K562 (cell line): Measurements from ENCODE around the gene LACC1. TPM values are rescaled to one million over a fixed set of nuclear protein-coding genes. Genes with fewer than 3 reads are reported as not detected.

ENCODE experiments used
- ESRRA ChIP-seq: fragments of 450-650 bp; IDR thresholded peaks from 2 replicates; pipeline ENCODE4 v1.6.1; 2014; ENCODE audit warnings: low read depth, mild to moderate bottlenecking, moderate library complexity, borderline replicate concordance
- ZNF140 ChIP-seq: fragments of 250-450 bp; sonication (Bioruptor Pico); IDR thresholded peaks from 2 replicates; pipeline ENCODE4 v1.8.0; 2021; ENCODE audit warnings: moderate library complexity, mild to moderate bottlenecking, inconsistent platforms
- ZNF551 ChIP-seq: fragments of 250-450 bp; sonication (Bioruptor Pico); IDR thresholded peaks from 2 replicates; pipeline ENCODE4 v1.5.0; 2021; ENCODE audit warnings: mild to moderate bottlenecking, moderate library complexity
- polyA plus RNA-seq, 8 experiments: library from polyadenylated mRNA; depleted of rRNA in 4 of 8; stranded (reverse) in 5 of 8; unstranded in 3 of 8; fragments of >200 nt; fragmentation: Nextera tagmentation in 2 of 8; fragmentation: Illumina TruSeq in 1 of 8; extraction: Ambion mirVana in 2 of 8; extraction: Trizol in 1 of 8; gene quantifications; 2 replicates each; pipeline versions ENCODE4 v1.2.1 to v1.2.3, GENCODE V29; 2011 to 2014; ENCODE audit warnings: inconsistent platforms in 1 of 8, missing spikeins in 1 of 8
- total RNA-seq, 7 experiments: library from RNA; depleted of rRNA in 6 of 7; stranded (reverse); fragments of >200 nt in 6 of 7; fragmentation: Illumina TruSeq in 2 of 7; extraction: Trizol in 2 of 7; gene quantifications; 2 replicates each; pipeline versions ENCODE4 v1.2.1 to v1.2.3, GENCODE V29; 2011 to 2021; ENCODE audit warnings: low replicate concordance in 1 of 7
- TF ChIP-seq, protein P1 (sequence below), 2 experiments: fragments of 450-650 bp; IDR thresholded peaks; 2 replicates each; pipeline ENCODE4 v1.6.1; 2016; ENCODE audit warnings: mild to moderate bottlenecking in 2 of 2, borderline replicate concordance in 1 of 2, low read depth in 1 of 2, moderate library complexity in 1 of 2
- TF ChIP-seq, protein P2 (sequence below): IDR thresholded peaks from 2 replicates; pipeline ENCODE4 v1.6.1; 2012; ENCODE audit warnings: low read depth, low read length, improper control_type of control experiment, borderline replicate concordance

LACC1 gene
- total and polyA plus RNA-seq, 9 of the 15 experiments (the other 6 are each of a cell fraction or from before 2014, with no cell fraction given), result 0.24 TPM; not detected in 8

DNA sequence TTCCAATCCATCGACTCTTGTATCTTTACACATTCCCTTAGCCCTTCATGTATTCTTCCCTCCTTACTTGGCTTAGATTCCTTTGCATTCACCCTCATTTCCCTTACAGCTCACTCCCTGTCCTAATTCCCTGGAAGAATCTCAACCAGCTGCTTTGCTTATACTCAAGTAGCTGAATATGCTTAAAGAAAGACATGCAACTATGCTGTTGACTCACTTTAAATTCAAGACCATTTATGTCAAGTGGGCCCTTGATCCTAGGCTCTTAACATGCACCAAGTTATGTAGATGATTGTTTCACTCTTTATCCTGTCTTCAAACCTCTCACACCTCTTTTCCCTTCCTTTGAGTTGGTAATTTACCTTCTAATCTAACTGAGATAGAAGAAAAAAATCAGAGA, 7.5 kb upstream of the LACC1 start (continued):
- TF ChIP-seq, protein P1, sequence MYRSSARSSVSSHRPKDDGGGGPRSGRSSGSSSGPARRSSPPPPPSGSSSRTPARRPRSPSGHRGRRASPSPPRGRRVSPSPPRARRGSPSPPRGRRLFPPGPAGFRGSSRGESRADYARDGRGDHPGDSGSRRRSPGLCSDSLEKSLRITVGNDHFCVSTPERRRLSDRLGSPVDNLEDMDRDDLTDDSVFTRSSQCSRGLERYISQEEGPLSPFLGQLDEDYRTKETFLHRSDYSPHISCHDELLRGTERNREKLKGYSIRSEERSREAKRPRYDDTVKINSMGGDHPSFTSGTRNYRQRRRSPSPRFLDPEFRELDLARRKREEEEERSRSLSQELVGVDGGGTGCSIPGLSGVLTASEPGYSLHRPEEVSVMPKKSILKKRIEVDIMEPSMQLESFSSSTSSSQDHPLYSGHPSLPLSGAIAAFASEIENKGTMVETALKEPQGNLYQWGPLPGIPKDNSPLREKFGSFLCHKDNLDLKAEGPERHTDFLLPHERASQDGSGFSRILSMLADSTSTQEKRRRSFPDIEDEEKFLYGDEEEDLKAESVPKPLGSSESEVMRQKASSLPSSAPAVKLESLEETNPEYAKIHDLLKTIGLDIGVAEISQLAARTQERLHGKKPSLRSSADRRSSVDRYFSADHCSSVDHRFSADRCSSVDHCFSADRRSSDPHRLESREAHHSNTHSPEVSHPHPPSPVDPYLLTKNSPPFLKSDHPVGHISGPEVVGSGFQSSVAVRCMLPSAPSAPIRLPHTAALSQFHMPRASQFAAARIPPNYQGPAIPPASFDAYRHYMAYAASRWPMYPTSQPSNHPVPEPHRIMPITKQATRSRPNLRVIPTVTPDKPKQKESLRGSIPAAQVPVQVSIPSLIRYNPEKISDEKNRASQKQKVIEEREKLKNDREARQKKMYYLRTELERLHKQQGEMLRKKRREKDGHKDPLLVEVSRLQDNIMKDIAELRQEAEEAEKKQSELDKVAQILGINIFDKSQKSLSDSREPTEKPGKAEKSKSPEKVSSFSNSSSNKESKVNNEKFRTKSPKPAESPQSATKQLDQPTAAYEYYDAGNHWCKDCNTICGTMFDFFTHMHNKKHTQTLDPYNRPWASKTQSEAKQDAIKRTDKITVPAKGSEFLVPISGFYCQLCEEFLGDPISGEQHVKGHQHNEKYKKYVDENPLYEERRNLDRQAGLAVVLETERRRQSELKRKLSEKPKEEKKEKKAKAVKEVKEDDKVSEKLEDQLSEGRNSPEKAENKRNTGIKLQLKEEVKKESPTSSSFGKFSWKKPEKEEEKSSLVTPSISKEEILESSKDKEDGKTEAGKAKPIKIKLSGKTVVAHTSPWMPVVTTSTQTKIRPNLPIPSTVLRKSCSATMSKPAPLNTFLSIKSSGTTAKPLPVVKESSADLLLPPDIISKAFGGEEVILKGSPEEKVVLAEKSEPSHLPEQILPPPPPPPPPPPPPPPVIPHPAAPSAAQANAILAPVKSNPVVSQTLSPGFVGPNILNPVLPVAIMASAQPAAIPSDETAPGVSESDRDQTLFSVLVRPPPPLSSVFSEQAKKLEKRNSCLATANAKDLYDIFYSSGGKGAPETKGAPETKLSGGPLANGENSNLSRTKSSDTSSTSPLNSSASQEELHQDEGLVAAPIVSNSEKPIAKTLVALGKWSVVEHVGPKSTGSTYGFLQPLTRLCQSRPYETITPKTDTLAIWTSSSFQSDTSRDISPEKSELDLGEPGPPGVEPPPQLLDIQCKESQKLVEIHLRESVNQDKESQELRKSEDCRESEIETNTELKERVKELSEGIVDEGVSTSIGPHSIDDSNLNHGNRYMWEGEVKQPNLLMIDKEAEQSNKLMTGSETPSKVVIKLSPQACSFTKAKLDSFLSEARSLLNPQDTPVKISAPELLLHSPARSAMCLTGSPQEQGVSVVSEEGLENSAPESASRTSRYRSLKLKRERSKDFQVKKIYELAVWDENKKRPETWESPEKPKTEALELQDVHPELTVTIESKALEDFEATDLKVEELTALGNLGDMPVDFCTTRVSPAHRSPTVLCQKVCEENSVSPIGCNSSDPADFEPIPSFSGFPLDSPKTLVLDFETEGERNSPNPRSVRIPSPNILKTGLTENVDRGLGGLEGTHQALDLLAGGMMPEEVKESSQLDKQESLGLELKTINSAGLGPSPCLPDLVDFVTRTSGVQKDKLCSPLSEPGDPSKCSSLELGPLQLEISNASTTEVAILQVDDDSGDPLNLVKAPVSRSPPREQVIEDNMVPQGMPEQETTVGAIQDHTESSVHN (IDR thresholded peaks at IDR 0.05; ENCODE audit: borderline replicate concordance in 1 of 2, low read depth in 1 of 2), result no peak
- TF ChIP-seq ZNF551 (CRISPR knock-in tag), result no peak
- TF ChIP-seq, protein P2, sequence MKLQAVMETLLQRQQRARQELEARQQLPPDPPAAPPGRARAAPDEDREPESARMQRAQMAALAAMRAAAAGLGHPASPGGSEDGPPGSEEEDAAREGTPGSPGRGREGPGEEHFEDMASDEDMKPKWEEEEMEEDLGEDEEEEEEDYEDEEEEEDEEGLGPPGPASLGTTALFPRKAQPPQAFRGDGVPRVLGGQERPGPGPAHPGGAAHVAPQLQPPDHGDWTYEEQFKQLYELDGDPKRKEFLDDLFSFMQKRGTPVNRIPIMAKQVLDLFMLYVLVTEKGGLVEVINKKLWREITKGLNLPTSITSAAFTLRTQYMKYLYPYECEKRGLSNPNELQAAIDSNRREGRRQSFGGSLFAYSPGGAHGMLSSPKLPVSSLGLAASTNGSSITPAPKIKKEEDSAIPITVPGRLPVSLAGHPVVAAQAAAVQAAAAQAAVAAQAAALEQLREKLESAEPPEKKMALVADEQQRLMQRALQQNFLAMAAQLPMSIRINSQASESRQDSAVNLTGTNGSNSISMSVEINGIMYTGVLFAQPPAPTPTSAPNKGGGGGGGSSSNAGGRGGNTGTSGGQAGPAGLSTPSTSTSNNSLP, result no peak
- no peak for TF ChIP-seq ESRRA
- no peak for TF ChIP-seq ZNF140
